Endothelial cell of umbilical vein (primary cell): ENCODE data around the gene ALPL. TPM values are rescaled to one million over a fixed set of nuclear protein-coding genes. Genes with fewer than 3 reads are reported as not detected.

Source experiments
- BruUV-seq: library from RNA; stranded (reverse); fragments of 400-500 nt; replicated peaks from 2 replicates; lab custom pipeline; 2021; lab: Mats Ljungman, UMichigan
- CTCF ChIA-PET: fragments of 300-600, 350-600 bp; sonication (Branson Sonifier 250); formaldehyde crosslinking; loops from one replicate; lab custom pipeline; 2021; ENCODE audit warnings: antibody characterized with exemption, inconsistent platforms; lab: Charles Lee
- POLR2A ChIA-PET: fragments of 300-600, 350-600 bp; sonication (Branson Sonifier 250); formaldehyde crosslinking; loops from one replicate; lab custom pipeline; 2021; ENCODE audit warnings: antibody characterized with exemption, inconsistent platforms; lab: Charles Lee
- DNase-seq: peaks from one replicate; pipeline ENCODE4 v3.0.0-alpha.2; 2011; ENCODE audit warnings: low read depth, low spot score
- FAIRE-seq: peaks from 2 replicates; lab custom pipeline; 2011; peaks lifted over from hg19 to GRCh38; lab: Jason Lieb, UNC
- H2AFZ ChIP-seq: 2 replicates; pipeline ENCODE4 v1.6.0; 2012; ENCODE audit warnings: low read depth, low read length, control low read depth, inconsistent platforms
- H3K27ac ChIP-seq: 2 replicates; pipeline ENCODE4 v1.5.1; 2011; ENCODE audit warnings: low read depth, mild to moderate bottlenecking, control low read depth, low read length, moderate library complexity; ENCODE audit not compliant: insufficient read depth
- H3K27me3 ChIP-seq, 2 experiments: 2 replicates each; pipeline versions ENCODE4 v1.6.0 to v1.6.1; 2011; ENCODE audit warnings: low read length in 2 of 2, mixed read lengths in 1 of 2; ENCODE audit not compliant: control insufficient read depth in 2 of 2, insufficient read depth in 2 of 2
- H3K36me3 ChIP-seq, 2 experiments: 2 replicates in 1 of 2; 3 replicates in 1 of 2; pipeline ENCODE4 v1.5.1; 2011; ENCODE audit warnings: low read length in 2 of 2, mild to moderate bottlenecking in 1 of 2, moderate library complexity in 1 of 2; ENCODE audit not compliant: control insufficient read depth in 2 of 2, insufficient read depth in 2 of 2; ENCODE audit errors: extremely low read depth in 1 of 2
- H3K4me1 ChIP-seq: 3 replicates; pipeline ENCODE4 v1.5.1; 2011; ENCODE audit warnings: mild to moderate bottlenecking, low read length; ENCODE audit not compliant: control insufficient read depth, insufficient read depth; ENCODE audit errors: extremely low read depth
- H3K4me2 ChIP-seq: 2 replicates; pipeline ENCODE4 v1.6.1; 2011; ENCODE audit warnings: low read length, control low read depth, mixed read lengths; ENCODE audit not compliant: insufficient read depth
- H3K4me3 ChIP-seq, 3 experiments: fragments of 200-600 bp in 1 of 3; sonication (generic), shearing (Covaris generic) in 1 of 3; replicated peaks in 1 of 3; 2 replicates each; pipeline ENCODE4 v1.5.1; 2011 to 2016; ENCODE audit warnings: control low read depth in 3 of 3, low read length in 3 of 3, mild to moderate bottlenecking in 2 of 3, inconsistent platforms in 1 of 3, low read depth in 1 of 3, moderate library complexity in 1 of 3; ENCODE audit not compliant: insufficient read depth in 1 of 3
- H3K79me2 ChIP-seq: 2 replicates; pipeline ENCODE4 v1.6.0; 2012; ENCODE audit warnings: low read length, inconsistent platforms; ENCODE audit not compliant: control insufficient read depth, insufficient read depth
- H3K9ac ChIP-seq: replicated peaks from 2 replicates; pipeline ENCODE3; 2011; ENCODE audit warnings: low read length, control low read depth; ENCODE audit not compliant: insufficient read depth; ENCODE audit errors: extremely low read depth
- H3K9me1 ChIP-seq: replicated peaks from 3 replicates; pipeline ENCODE4 v1.6.0; 2011; ENCODE audit warnings: mild to moderate bottlenecking, low read length; ENCODE audit not compliant: control insufficient read depth, insufficient read depth; ENCODE audit errors: extremely low read depth
- H3K9me3 ChIP-seq: replicated peaks from 2 replicates; pipeline ENCODE4 v1.5.1; 2012; ENCODE audit warnings: low read length, inconsistent platforms; ENCODE audit not compliant: control insufficient read depth, insufficient read depth
- H4K20me1 ChIP-seq: replicated peaks from 2 replicates; pipeline ENCODE3; 2011; ENCODE audit warnings: mild to moderate bottlenecking, low read length; ENCODE audit not compliant: control insufficient read depth, insufficient read depth; ENCODE audit errors: extremely low read depth
- EZH2 ChIP-seq: IDR thresholded peaks from 2 replicates; pipeline ENCODE4 v1.6.1; 2012; ENCODE audit warnings: borderline replicate concordance, low read depth, mild to moderate bottlenecking, moderate library complexity, low read length, inconsistent platforms; ENCODE audit not compliant: severe bottlenecking
- FOS ChIP-seq: IDR thresholded peaks from 2 replicates; pipeline ENCODE4 v1.6.1; 2011; ENCODE audit warnings: mild to moderate bottlenecking, low read length, moderate library complexity, borderline replicate concordance; ENCODE audit not compliant: insufficient read depth
- GATA2 ChIP-seq: IDR thresholded peaks from 2 replicates; pipeline ENCODE4 v1.7.0; 2011; ENCODE audit warnings: low read depth, mild to moderate bottlenecking, moderate library complexity, mixed read lengths, low read length; ENCODE audit not compliant: insufficient read length, insufficient read depth
- JUN ChIP-seq: IDR thresholded peaks from 2 replicates; pipeline ENCODE4 v1.6.1; 2011; ENCODE audit warnings: borderline replicate concordance, low read depth; ENCODE audit not compliant: insufficient read length, insufficient read depth
- MYC ChIP-seq: IDR thresholded peaks from one replicate; pipeline ENCODE4 v1.6.1; 2011; ENCODE audit warnings: mild to moderate bottlenecking, low read depth, low read length
- POLR2A ChIP-seq: IDR thresholded peaks from 2 replicates; pipeline ENCODE4 v1.6.1; 2012; ENCODE audit warnings: low read depth, mild to moderate bottlenecking, control low read depth, low read length
- POLR2AphosphoS5 ChIP-seq: IDR thresholded peaks from 2 replicates; pipeline ENCODE4 v1.6.1; 2012; ENCODE audit warnings: low read depth, mild to moderate bottlenecking, control low read depth, low read length, moderate library complexity; ENCODE audit not compliant: insufficient read depth
- dilution Hi-C: fragments of 300-500 bp; cut with MboI; formaldehyde crosslinking; loops from one replicate; pipeline ENCODE4 v1.15.0; 2019; ENCODE audit warnings: low sequenced_read_pairs; ENCODE audit not compliant: extremely low pct_ligation_motif_present
- intact Hi-C: fragments of 100-400 bp; cut with micrococcal nuclease; formaldehyde crosslinking; loops from one replicate; pipeline ENCODE4 v1.10.0; 2022
- polyA plus RNA-seq, 4 experiments: library from polyadenylated mRNA; depleted of rRNA in 3 of 4; stranded (reverse) in 3 of 4; unstranded in 1 of 4; fragments of >200 nt; gene quantifications; 2 replicates each; pipeline versions ENCODE4 v1.2.1 to v1.2.3, GENCODE V29; 2011 to 2012; ENCODE audit warnings: missing spikeins in 1 of 4
- total RNA-seq: library from RNA; stranded (reverse); gene quantifications from 2 replicates; pipeline ENCODE4 v1.2.3, GENCODE V29; 2021
- TF ChIP-seq, protein P1 (sequence below), 2 donors: IDR thresholded peaks; 1 replicate in 1 of 2; 2 replicates in 1 of 2; pipeline ENCODE4 v1.5.1; 2011; ENCODE audit warnings: low read length in 2 of 2, mild to moderate bottlenecking in 2 of 2, moderate library complexity in 2 of 2, control low read depth in 1 of 2, inconsistent platforms in 1 of 2, low read depth in 1 of 2; ENCODE audit not compliant: insufficient read depth in 1 of 2; ENCODE audit errors: extremely low read depth in 1 of 2
- TF ChIP-seq, protein P2 (sequence below): IDR thresholded peaks from 2 replicates; pipeline ENCODE4 v1.6.1; 2011; ENCODE audit not compliant: insufficient read depth, insufficient read length

The ALPL gene
- total and polyA plus RNA-seq, 2 donors (not counting 3 experiments of a cell fraction or from before 2014, with no cell fraction given), result 0.38 to 0.92 TPM

- ChIA-PET CTCF (interaction anchor here (0.8 to 2.2 kb wide), 3 partner anchors 11 to 176 kb away, joined by 3 to 7 read pairs (median 4); no protein-coding TSS in a partner anchor), POLR2A (no interaction called here)
- no peak overlapping the region for H3K9ac ChIP-seq
- H3K4me2 ChIP-seq, result no peak overlapping the region
- no TSS peak for BruUV-seq
- H3K27me3 ChIP-seq, result peaks cover 3 to 6% of the 10 kb centered on the region in 2 experiments
- no peaks in the 10 kb centered on the region for H3K9me3 ChIP-seq
- no peaks in the 10 kb centered on the region for H3K36me3 ChIP-seq
- no peaks in the 10 kb centered on the region for H3K79me2 ChIP-seq
- H3K4me3 ChIP-seq, result no peak overlapping the region
- H3K9me1 ChIP-seq, result no peaks in the 10 kb centered on the region
- DNase-seq (no peak), FAIRE-seq (no peak)
- dilution Hi-C loops (no loop called here), intact Hi-C loops (no loop called here)
- TF ChIP-seq, protein P1, sequence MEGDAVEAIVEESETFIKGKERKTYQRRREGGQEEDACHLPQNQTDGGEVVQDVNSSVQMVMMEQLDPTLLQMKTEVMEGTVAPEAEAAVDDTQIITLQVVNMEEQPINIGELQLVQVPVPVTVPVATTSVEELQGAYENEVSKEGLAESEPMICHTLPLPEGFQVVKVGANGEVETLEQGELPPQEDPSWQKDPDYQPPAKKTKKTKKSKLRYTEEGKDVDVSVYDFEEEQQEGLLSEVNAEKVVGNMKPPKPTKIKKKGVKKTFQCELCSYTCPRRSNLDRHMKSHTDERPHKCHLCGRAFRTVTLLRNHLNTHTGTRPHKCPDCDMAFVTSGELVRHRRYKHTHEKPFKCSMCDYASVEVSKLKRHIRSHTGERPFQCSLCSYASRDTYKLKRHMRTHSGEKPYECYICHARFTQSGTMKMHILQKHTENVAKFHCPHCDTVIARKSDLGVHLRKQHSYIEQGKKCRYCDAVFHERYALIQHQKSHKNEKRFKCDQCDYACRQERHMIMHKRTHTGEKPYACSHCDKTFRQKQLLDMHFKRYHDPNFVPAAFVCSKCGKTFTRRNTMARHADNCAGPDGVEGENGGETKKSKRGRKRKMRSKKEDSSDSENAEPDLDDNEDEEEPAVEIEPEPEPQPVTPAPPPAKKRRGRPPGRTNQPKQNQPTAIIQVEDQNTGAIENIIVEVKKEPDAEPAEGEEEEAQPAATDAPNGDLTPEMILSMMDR (IDR thresholded peaks at IDR 0.05; ENCODE audit: extremely low read depth in 1 of 2, insufficient read depth in 1 of 2, low read depth in 1 of 2, low read length in 2 of 2), result no peak
- TF ChIP-seq POLR2A (no peak), JUN (no peak), MYC (no peak), GATA2 (no peak), POLR2AphosphoS5 (no peak), FOS (no peak), EZH2 (no peak)
- TF ChIP-seq, protein P2, sequence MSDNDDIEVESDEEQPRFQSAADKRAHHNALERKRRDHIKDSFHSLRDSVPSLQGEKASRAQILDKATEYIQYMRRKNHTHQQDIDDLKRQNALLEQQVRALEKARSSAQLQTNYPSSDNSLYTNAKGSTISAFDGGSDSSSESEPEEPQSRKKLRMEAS, result no peak
- H3K27ac ChIP-seq, result no peak overlapping the region
- H2AFZ ChIP-seq, result no peak overlapping the region
- H4K20me1 ChIP-seq, result no peaks in the 10 kb centered on the region
- H3K4me1 ChIP-seq, result no peaks in the 10 kb centered on the region
Measured at GRCh38 chr1:21546122-21546825, 37.1 kb downstream of the ALPL start.
